ENCODE data around the gene MED27. TPM values are rescaled to one million over a fixed set of nuclear protein-coding genes. Genes with fewer than 3 reads are reported as not detected.

MED27 gene
- total and polyA plus RNA-seq, 2 of the 4 experiments (the other 2 are of a cell fraction): 50.2 to 63.4 TPM

- dilution Hi-C loops (cut with HindIII; ENCODE audit: low sequenced_read_pairs, unreplicated experiment) (no loop called here), in situ Hi-C loops (cut with MboI; ENCODE audit: low sequenced_read_pairs) (no loop called here), intact Hi-C loops (cut with micrococcal nuclease) (no loop called here)
- Histone ChIP-seq H4K20me1 (ENCODE audit: insufficient read depth, low read length) (0 out of 2 replicates have a peak, but pooled peaks cover under 1% of the 10 kb centered on the region), H3K4ac (ENCODE audit: low read depth, low read length) (no peak overlapping the region), H3K18ac (ENCODE audit: low read depth, low read length) (no peak overlapping the region), H2BK120ac (ENCODE audit: low read depth, low read length) (no peak overlapping the region), H2BK5ac (ENCODE audit: low read depth, low read length, poor library complexity, severe bottlenecking) (no peak overlapping the region), H3K56ac (ENCODE audit: extremely low read depth, insufficient read depth, low read length) (no peak overlapping the region), H4K5ac (ENCODE audit: low read depth, low read length) (no peak overlapping the region), H3K27ac (ENCODE audit: insufficient read depth, low read length) (no peak overlapping the region), H3K9ac (ENCODE audit: low read depth, low read length) (no peak overlapping the region), H2AFZ (replicated peaks; ENCODE audit: low read length, poor library complexity) (no peak overlapping the region), H3K4me2 (ENCODE audit: low read depth, low read length) (no peak overlapping the region), H3K79me1 (ENCODE audit: low read depth in 1 of 2, low read length in 2 of 2) (no peaks in the 10 kb centered on the region), H3K4me1 (ENCODE audit: control insufficient read depth, insufficient read depth, low read length) (no peaks in the 10 kb centered on the region), H3K9me1 (ENCODE audit: insufficient read depth, low read length) (no peaks in the 10 kb centered on the region), H3K9me3 (ENCODE audit: control insufficient read depth, insufficient read depth, low read length) (peaks cover 15% of the 10 kb centered on the region), H3K27me3 (ENCODE audit: control insufficient read depth, insufficient read depth, low read length) (peaks cover 29% of the 10 kb centered on the region), H3K23ac (ENCODE audit: low read depth, low read length) (no peak overlapping the region), H3K36me3 (ENCODE audit: control insufficient read depth, insufficient read depth, low read length) (no peaks in the 10 kb centered on the region), H2BK15ac (ENCODE audit: low read depth, low read length) (no peak overlapping the region), H2AK5ac (ENCODE audit: low read depth, low read length) (no peak overlapping the region), H3K4me3 (ENCODE audit: insufficient read depth, low read depth, low read length) (no peak overlapping the region), H4K8ac (ENCODE audit: low read depth in 2 of 2, low read length in 2 of 2) (no peak overlapping the region), H2AK9ac (replicated peaks; ENCODE audit: low read depth, low read length, poor library complexity) (no peak overlapping the region), H2BK20ac (ENCODE audit: low read depth, low read length) (no peak overlapping the region), H4K91ac (ENCODE audit: insufficient read depth, low read depth, low read length) (no peak overlapping the region), H3K14ac (replicated peaks; ENCODE audit: low read depth, low read length) (no peak overlapping the region)
- WGBS, 2 experiments (ENCODE audit: extremely low coverage in 2 of 2, insufficient read length in 1 of 2): 33% methylated on average over 4 of the region's 15 CpGs; no CpG with 5 or more reads in 1 of the 2 experiments
- ATAC-seq (ENCODE audit: low read depth) (no peak), DNase-seq (no peak)
- POLR2A ChIA-PET (ENCODE audit: unreplicated experiment): no interaction called here
- CTCF ChIA-PET: no interaction called here
- BruUV-seq (replicated peaks): no TSS peak
- no peak for TF ChIP-seq MAZ (IDR thresholded peaks at IDR 0.05; ENCODE audit: borderline replicate concordance, low read depth, low read length)
- no peak for TF ChIP-seq POLR2A (IDR thresholded peaks at IDR 0.05; ENCODE audit: low read depth, low read length)
- no peak for TF ChIP-seq RFX5 (IDR thresholded peaks at IDR 0.05; ENCODE audit: low read depth, low read length)
- no peak for TF ChIP-seq CTCF (conservative IDR thresholded peaks at IDR 0.05; ENCODE audit: low read depth, low read length)
- no peak for TF ChIP-seq CHD1 (IDR thresholded peaks at IDR 0.05; ENCODE audit: low read depth, low read length)
- TF ChIP-seq RCOR1 (IDR thresholded peaks at IDR 0.05; ENCODE audit: insufficient replicate concordance, low read length): no peak
- no peak for TF ChIP-seq CEBPB (IDR thresholded peaks at IDR 0.05; ENCODE audit: low read depth, low read length)
- TF ChIP-seq, protein P1, sequence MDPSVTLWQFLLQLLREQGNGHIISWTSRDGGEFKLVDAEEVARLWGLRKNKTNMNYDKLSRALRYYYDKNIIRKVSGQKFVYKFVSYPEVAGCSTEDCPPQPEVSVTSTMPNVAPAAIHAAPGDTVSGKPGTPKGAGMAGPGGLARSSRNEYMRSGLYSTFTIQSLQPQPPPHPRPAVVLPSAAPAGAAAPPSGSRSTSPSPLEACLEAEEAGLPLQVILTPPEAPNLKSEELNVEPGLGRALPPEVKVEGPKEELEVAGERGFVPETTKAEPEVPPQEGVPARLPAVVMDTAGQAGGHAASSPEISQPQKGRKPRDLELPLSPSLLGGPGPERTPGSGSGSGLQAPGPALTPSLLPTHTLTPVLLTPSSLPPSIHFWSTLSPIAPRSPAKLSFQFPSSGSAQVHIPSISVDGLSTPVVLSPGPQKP (IDR thresholded peaks at IDR 0.05; ENCODE audit: borderline replicate concordance, low read depth, low read length): no peak
- TF ChIP-seq SMC3 (IDR thresholded peaks at IDR 0.05; ENCODE audit: low read depth, low read length): no peak
- no peak for TF ChIP-seq NFE2L2 (IDR thresholded peaks at IDR 0.05; ENCODE audit: low read depth, low read length)
- no peak for TF ChIP-seq MXI1 (IDR thresholded peaks at IDR 0.05; ENCODE audit: borderline replicate concordance, low read depth, low read length)
- TF ChIP-seq FOS (IDR thresholded peaks at IDR 0.05; ENCODE audit: low read depth, low read length): no peak
- no peak for TF ChIP-seq USF2 (IDR thresholded peaks at IDR 0.05; ENCODE audit: low read depth, low read length)
- no peak for TF ChIP-seq BHLHE40 (IDR thresholded peaks at IDR 0.05; ENCODE audit: low read depth, low read length)
- no peak for TF ChIP-seq MAFK (IDR thresholded peaks at IDR 0.05; ENCODE audit: low read depth, low read length)
- TF ChIP-seq RAD21 (IDR thresholded peaks at IDR 0.05; ENCODE audit: low read length): no peak
Observed at GRCh38 chr9:131834721-131835120, 244.9 kb downstream of the MED27 start.
